ENCODE results near the gene ESRRB.
"Not testable (repeated sequence)": the region's sequence is repeated elsewhere in the genome, so short reads cannot be mapped to it uniquely, and the experiment has no call there.

ESRRB gene

DNA sequence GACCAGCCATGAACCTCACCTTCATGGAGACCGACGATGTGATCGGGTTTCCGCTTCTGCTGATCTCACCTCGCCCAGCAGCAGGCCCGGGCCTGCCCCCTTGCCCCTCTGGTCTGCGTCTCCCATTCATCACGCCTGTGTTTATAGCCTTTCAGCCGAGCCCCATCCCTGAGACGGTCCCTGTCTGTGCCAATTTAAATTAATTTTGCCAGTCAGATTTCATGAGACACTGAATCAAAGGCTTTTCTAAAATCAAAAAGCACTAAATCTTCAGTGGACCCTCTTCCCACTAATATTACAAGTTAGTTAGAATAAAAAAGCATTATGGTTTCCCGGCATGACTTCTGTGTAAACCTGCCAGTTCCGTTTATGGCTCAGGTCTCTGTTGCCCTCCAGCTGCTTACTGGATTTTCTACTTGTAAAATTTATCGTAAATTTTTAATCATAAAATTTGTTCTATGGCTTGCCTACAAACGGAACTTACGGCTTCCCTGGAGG lies 155.9 kb downstream of the ESRRB start:
- H3K4me3 ChIP-seq: no peak overlapping the region
- TF ChIP-seq, protein P1, sequence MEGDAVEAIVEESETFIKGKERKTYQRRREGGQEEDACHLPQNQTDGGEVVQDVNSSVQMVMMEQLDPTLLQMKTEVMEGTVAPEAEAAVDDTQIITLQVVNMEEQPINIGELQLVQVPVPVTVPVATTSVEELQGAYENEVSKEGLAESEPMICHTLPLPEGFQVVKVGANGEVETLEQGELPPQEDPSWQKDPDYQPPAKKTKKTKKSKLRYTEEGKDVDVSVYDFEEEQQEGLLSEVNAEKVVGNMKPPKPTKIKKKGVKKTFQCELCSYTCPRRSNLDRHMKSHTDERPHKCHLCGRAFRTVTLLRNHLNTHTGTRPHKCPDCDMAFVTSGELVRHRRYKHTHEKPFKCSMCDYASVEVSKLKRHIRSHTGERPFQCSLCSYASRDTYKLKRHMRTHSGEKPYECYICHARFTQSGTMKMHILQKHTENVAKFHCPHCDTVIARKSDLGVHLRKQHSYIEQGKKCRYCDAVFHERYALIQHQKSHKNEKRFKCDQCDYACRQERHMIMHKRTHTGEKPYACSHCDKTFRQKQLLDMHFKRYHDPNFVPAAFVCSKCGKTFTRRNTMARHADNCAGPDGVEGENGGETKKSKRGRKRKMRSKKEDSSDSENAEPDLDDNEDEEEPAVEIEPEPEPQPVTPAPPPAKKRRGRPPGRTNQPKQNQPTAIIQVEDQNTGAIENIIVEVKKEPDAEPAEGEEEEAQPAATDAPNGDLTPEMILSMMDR (IDR thresholded peaks at IDR 0.05): no peak
- DNase-seq (ENCODE audit: low spot score): no peak
- H3K27ac ChIP-seq: no peak overlapping the region

DNA sequence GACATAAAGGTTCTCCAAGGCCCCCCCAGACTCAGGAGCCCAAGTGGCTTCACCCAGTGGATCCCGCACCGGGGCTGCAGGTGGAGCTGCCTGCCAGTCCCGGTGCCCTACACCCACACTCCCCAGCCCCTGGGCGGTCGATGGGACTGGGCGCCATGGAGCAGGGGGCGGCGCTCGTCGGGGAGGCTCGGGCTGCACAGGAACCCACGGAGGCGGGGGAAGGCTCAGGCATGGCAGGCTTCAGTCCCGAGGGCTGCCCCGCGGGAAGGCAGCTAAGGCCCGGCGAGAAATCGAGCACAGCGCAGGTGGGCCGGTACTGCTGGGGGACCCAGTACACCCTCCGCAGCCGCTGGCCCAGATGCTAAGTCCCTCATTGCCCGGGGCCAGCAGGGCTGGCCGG lies 160.7 kb downstream of the ESRRB start:
- not testable (repeated sequence) for H3K4me3 ChIP-seq; DNase-seq (ENCODE audit: low spot score)

DNA sequence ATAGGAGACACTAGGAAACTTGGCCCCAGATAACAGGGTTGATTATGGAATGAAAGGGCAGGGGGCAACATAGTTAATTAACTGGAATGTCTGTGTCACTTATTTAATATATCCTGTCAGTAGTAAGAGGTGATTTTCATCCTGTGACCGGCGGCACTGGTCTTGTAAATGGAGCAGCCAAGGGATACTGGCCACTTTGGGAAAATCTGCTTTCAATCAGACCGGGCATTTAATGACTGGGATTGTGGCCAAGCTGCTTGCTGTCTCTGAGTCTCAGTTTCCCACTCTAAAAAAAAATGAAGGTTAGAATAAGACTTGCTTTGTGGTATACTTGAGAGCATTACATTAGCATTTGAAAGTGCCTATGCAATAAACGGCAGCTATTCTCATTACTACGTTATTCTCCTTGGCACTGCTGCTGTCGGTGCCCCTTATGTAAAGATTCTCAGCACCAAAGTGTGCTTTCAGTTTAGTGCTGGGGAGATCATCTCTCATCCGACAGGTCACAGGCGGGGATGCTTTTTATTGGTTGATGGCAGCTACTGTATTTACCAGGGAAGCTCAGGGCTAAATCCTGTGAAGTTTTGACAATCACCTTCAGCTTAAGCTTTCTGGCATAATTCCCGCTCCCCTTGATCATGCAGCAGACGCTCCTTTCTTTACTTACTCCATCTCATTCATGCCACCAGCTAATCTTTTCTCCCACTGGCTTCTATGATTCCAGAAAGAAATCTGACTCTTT lies 162.1 kb downstream of the ESRRB start:
- Histone ChIP-seq H3K4me3 (no peak overlapping the region), H3K27ac (no peak overlapping the region)
- DNase-seq (ENCODE audit: low spot score): no peak
- TF ChIP-seq, protein P1 (IDR thresholded peaks at IDR 0.05): no peak

More for the DNA sequence above, 160.7 kb downstream of the ESRRB start:
- H3K27ac ChIP-seq: not testable (repeated sequence)

DNA sequence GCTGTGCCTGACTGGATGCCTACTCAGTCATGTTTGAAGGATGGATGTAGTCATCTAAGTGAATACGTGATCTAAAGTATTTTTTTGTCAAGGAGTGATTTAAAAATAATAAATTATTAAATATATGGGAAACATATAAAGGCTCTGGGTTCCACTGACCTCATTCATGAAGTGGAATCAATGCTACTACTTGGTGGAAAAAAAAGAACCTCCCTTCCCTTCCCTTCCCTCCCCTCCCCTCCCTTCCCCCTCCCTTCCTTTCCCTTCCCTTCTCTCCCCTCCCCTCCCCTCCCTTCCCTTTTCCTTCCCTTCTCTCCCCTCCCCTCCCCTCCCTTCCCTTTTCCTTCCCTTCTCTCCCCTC lies 162.7 kb downstream of the ESRRB start:
- DNase-seq (ENCODE audit: low spot score): no peak
- TF ChIP-seq, protein P1 (IDR thresholded peaks at IDR 0.05): no peak
- Histone ChIP-seq H3K27ac (no peak overlapping the region), H3K4me3 (no peak overlapping the region)

DNA sequence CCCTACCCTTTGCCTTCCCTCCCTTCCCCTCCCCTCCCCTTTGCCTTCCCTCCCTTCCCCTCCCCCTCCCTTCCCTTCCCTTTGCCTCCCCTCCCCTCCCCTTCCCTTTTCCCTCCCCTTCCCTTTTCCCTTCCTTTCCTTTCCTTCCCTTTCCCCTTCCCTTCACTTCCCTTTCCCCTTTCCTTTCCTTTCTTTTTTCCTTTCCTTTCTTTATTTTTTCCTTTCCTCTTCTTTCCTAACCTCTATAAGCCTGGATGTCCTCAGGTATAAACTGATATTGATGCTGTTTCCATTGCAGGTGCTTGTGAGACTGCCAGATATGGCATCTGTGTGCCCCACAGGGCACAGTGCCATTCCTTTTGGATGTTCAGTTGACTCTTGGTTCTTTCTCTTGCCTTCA lies 163.2 kb downstream of the ESRRB start:
- DNase-seq (ENCODE audit: low spot score): no peak
- Histone ChIP-seq H3K27ac (no peak overlapping the region), H3K4me3 (no peak overlapping the region)
- TF ChIP-seq, protein P1 (IDR thresholded peaks at IDR 0.05): no peak

DNA sequence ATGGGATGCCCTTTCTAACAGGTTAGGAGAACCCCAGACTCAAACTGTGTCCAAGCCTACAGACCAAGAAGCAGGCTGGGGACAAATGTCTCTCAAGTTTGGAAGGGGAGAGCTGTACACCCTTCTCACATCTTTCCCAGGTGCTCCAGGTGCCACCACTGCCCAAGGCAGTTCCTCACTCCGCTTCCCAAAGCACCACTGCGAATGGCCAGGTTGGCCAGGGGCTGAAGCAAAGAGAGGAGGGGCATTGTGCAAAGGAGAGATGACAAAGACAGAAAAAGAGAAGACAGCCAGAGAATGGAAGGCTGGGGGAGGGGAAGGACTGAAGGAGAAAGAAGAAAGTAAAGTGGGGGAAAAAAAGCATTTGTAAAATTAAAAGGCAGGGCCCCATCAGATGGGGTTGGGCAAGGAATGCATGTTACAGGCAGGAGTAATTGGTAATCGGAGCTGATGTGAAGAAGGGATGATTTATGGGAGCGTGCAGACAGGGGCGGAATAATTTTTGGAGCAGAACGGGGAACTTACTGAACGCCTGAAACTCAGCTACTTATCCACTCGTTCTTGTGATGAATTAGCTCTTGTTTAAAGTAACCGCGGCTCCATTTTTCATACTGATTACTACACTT lies 165.8 kb downstream of the ESRRB start:
- DNase-seq (ENCODE audit: low spot score): no peak
- TF ChIP-seq, protein P1 (IDR thresholded peaks at IDR 0.05): no peak
- H3K27ac ChIP-seq: no peak overlapping the region
- H3K4me3 ChIP-seq: no peak overlapping the region

DNA sequence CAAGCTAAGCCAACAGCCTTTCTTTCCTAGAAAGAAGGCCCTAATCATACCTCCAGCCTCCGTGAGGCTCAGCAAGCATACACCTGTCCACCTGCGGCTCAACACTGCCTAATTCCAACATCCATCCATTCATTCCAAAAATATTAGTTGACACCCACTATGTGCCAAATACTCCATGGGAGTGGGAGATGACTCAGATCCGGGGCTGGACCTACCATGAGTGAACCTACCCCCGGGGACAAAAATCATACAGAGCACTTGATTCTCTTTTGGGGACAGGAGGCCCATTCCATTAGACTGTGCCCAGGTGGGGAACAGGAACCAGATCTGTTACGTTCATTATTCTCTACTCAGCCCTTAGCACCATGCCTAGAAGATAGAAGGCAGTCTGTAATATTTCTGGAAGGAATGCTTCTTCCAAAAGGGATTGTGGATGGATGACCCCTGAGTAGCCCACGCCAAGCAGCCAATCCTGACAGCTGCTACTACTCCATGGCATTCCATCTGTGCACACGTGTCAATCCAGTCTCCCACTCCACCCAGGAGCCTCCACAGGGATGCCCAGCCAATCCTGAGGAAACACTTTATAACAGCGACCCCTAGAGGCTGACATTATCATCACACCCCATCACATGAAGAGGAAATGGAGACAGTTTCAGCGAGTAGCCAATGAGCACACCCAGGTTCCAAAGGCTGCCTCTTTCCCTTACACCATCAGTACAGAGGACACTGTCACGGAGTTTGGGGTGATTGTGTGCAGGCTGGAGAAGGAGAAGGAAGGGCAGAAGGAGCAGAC lies 170.7 kb downstream of the ESRRB start:
- DNase-seq (ENCODE audit: low spot score): no peak
- Histone ChIP-seq H3K4me3 (no peak overlapping the region), H3K27ac (no peak overlapping the region)
- TF ChIP-seq, protein P1 (IDR thresholded peaks at IDR 0.05): no peak
